ENCODE results near the gene TMEM252.
A peak's percentile ranks its signal among the peaks of the same experiment; 100 is the strongest.

Gene TMEM252

DNA sequence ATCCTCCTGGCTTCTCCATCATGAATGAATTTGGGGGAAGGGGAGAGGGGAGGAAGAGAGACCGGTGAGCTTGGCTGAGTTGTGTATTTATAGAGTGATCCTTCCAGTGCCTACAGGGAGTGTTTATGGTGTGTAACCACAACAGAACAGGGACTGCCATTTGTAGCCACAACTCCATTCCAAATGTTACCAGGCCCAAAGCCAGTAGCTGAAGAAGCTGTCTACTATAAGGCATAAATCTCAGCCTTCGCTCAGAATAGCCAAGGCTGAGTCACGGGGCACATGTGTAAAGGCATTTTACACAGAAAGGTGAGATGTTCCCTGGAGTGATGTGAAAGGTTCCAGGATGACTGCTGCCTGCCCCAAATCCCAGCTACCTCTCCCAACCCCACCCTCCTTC is 2.5 kb downstream of the TMEM252 start:
- TF ChIP-seq POLR2AphosphoS5 (IDR thresholded peaks at IDR 0.05; ENCODE audit: low read depth, low read length) (no peak), TAF1 (IDR thresholded peaks at IDR 0.05; ENCODE audit: borderline replicate concordance, low read depth, low read length) (no peak), POLR2A (IDR thresholded peaks at IDR 0.05; ENCODE audit: low read depth, low read length) (no peak)
- no peak for FAIRE-seq
- no peak for DNase-seq (ENCODE audit: insufficient read length)

DNA sequence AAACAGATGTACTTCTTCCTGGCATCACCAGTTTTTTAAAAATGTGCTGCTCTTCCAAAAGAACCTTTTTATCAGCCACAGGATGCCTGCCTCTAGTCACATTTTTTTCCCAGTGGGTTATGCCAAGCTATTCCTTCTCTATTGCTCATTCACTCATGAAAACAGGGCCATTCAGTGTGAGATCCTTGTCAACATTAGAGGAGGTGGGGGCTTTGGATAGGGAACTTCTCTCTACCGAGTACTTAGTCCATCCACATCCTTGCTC is 3.1 kb downstream of the TMEM252 start:
- TF ChIP-seq POLR2A (IDR thresholded peaks at IDR 0.05; ENCODE audit: low read depth, low read length) = no peak
- TF ChIP-seq TAF1 (IDR thresholded peaks at IDR 0.05; ENCODE audit: borderline replicate concordance, low read depth, low read length) = no peak
- TF ChIP-seq POLR2AphosphoS5 (IDR thresholded peaks at IDR 0.05; ENCODE audit: low read depth, low read length) = no peak
- FAIRE-seq (no peak), DNase-seq (ENCODE audit: insufficient read length) (no peak)

DNA sequence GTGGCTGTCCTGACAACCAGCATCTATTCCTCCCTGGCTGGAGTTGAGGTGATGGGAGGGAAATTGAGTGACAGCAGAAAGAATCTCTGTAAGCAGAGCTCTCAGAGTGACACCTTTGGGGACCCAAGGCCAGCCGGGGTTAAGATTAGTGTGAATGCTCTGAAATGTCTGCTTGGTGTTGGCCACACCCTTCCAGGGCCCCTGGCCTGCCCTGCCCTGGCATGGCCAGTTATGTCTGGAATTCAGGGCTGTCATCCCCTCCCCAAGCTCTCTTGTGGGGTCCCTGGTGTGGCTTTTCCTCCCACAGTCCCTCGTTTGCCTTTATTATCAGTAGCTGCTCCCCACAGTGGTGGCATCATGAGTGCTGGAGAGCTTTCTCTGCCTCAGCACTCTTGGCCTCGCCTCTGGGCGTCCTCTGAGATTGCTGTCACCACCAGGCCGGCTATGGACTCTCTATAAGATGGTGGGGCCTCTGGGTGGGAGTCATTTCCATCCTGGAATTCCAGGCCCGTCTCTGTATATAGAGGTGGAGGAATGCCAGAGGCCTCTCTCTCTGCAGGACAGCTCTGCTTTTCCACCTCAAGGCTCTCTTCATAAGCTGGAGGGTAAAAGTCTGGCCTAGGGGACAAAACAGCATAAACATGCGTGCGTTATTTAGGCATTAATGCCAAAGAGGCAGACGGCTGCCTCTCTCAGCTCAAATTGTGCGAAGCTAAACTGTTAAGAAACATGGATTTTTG is 3.6 kb downstream of the TMEM252 start:
- DNase-seq (ENCODE audit: insufficient read length) (no peak), FAIRE-seq (no peak)
- no peak for TF ChIP-seq TAF1 (IDR thresholded peaks at IDR 0.05; ENCODE audit: borderline replicate concordance, low read depth, low read length)
- no peak for TF ChIP-seq POLR2AphosphoS5 (IDR thresholded peaks at IDR 0.05; ENCODE audit: low read depth, low read length)
- TF ChIP-seq POLR2A (IDR thresholded peaks at IDR 0.05; ENCODE audit: low read depth, low read length) = no peak

DNA sequence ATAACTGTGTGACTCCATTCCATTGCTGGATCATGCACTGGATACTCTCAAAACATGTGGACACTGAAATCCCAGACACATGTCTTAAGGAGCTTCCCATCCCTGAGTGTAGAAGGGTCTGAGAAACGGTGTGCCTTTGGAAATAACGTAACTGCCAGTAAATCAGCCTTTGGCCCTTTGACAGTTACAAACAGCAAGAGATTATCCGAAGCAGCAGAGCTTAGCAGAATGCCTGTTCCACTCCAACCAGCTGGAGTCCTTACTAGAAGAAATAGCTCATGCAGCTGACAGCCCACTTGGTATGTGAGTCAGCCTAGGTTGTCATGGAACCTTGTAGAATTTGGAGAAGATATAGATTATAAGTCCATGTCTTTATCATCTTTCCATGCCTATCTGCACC is 7.0 kb downstream of the TMEM252 start:
- DNase-seq (ENCODE audit: insufficient read length) = no peak

DNA sequence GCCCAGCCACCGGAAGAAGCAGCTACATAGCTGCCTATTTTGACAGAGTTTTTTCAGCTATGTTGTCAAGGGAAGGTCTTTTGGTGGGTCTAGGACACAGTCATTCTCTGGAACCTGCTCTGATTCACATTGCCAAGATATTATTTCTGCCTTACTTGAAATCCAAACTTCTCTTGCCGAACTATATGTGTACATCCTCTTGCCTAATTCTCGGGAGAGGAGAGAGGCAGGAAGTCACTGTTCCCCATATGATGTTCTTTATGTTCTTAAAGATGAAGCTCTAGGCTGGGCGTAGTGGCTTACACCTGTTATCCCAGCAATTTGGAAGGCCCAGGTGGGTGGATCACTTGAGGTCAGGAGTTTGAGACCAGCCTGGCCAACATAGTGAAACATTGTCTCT is 8.6 kb downstream of the TMEM252 start:
- no peak for FAIRE-seq
- TF ChIP-seq TAF1 (IDR thresholded peaks at IDR 0.05; ENCODE audit: borderline replicate concordance, low read depth, low read length) = no peak
- no peak for TF ChIP-seq POLR2AphosphoS5 (IDR thresholded peaks at IDR 0.05; ENCODE audit: low read depth, low read length)
- no peak for TF ChIP-seq POLR2A (IDR thresholded peaks at IDR 0.05; ENCODE audit: low read depth, low read length)
- DNase-seq (ENCODE audit: insufficient read length) = no peak

More for the DNA sequence above, 7.0 kb downstream of the TMEM252 start:
- FAIRE-seq = peak; percentile 5
- no peak for TF ChIP-seq TAF1 (IDR thresholded peaks at IDR 0.05; ENCODE audit: borderline replicate concordance, low read depth, low read length)
- TF ChIP-seq POLR2A (IDR thresholded peaks at IDR 0.05; ENCODE audit: low read depth, low read length) = no peak
- TF ChIP-seq POLR2AphosphoS5 (IDR thresholded peaks at IDR 0.05; ENCODE audit: low read depth, low read length) = no peak

DNA sequence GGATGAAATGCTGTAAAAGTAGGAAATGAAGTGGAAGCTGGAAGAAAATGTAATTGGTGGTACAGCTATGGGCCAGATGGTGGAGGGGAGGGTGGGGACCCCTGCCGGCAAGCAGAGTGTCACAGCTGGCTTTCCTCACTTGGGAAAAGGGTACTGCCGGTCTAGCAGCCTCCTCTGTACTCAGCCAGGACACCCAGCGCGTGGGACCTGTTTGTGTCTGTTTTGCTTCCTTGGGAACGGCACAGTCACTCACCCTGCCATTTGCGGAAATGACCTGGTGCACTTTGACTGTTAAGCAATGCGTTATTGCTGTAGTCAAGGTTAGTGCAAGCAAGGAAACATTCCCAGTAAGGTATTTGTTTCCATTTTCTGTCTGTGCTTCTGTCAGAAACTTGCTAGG is 10.1 kb downstream of the TMEM252 start:
- DNase-seq (ENCODE audit: insufficient read length) = no peak
- no peak for FAIRE-seq
- TF ChIP-seq POLR2AphosphoS5 (IDR thresholded peaks at IDR 0.05; ENCODE audit: low read depth, low read length) = no peak

DNA sequence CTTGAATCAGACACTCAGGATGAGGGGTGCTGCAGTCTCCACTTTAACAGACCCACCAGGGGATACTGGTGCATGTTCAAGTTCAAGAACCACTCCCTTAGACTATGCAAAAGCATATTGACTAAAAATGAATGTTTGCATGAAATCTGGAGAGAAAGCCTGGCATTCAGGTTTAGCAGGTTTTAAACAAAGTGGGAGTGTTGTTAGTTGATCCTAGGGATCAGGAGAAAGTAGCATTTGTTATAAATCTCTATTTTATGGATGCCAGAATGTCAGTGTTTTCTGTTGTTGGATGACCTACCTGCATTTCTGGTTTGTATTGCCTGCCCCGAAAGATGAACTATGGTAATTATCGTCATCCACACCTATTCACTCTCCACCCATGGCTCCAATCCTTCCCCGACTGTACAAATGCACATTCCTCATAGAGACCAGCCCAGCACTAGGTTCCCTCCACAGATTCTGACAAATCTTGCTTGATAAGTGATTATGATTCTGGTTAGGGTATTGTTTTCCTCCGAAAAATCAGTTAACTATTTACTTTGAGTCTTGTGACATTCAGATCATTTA is 17.2 kb downstream of the TMEM252 start:
- TF ChIP-seq TAF1 (IDR thresholded peaks at IDR 0.05; ENCODE audit: borderline replicate concordance, low read depth, low read length) (no peak), POLR2AphosphoS5 (IDR thresholded peaks at IDR 0.05; ENCODE audit: low read depth, low read length) (no peak), POLR2A (IDR thresholded peaks at IDR 0.05; ENCODE audit: low read depth, low read length) (no peak)
- no peak for FAIRE-seq
- no peak for DNase-seq (ENCODE audit: insufficient read length)

DNA sequence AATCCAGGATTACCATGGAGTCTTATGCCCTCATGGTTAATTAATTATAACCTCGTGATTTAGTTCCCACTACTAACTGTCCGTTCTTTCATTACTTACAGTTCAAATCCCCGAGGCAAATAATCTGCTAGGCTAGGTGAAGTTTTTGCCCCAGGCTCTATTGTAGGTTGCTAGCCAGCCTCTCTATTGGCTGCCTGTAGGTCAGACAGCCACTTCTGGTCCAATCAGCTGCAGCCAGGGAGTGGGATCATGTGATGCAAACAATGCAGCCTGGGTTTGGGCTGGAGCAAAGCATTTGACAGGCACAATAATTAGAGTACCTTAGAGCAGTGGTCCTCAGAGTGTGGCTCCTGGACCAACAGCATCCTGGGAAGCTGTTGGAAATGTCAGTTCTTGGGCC is 17.7 kb downstream of the TMEM252 start:
- FAIRE-seq = no peak
- no peak for TF ChIP-seq TAF1 (IDR thresholded peaks at IDR 0.05; ENCODE audit: borderline replicate concordance, low read depth, low read length)
- TF ChIP-seq POLR2AphosphoS5 (IDR thresholded peaks at IDR 0.05; ENCODE audit: low read depth, low read length) = no peak
- no peak for TF ChIP-seq POLR2A (IDR thresholded peaks at IDR 0.05; ENCODE audit: low read depth, low read length)

DNA sequence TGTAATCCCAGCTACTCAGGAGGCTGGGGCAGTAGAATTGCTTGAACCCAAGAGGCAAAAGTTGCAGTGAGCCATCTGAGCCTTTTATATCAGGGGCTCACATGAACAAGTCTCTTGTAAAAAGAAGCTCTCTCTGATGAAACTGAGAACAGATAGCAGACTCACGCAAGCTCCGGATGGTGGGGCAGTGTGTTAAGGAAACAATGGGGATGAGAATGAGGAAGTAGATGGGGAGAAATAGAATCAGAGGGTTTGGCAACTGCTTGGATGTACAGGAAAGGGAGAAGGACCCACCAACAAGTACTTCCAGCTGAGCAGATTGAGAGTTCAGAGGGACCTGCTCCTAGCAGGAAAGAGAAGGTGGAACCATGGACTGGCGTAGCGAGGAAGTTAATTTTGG is 18.6 kb downstream of the TMEM252 start:
- TF ChIP-seq POLR2A (IDR thresholded peaks at IDR 0.05; ENCODE audit: low read depth, low read length) = no peak
- TF ChIP-seq TAF1 (IDR thresholded peaks at IDR 0.05; ENCODE audit: borderline replicate concordance, low read depth, low read length) = no peak
- FAIRE-seq = no peak

More for the DNA sequence above, 17.7 kb downstream of the TMEM252 start:
- DNase-seq (ENCODE audit: insufficient read length) = no peak

DNA sequence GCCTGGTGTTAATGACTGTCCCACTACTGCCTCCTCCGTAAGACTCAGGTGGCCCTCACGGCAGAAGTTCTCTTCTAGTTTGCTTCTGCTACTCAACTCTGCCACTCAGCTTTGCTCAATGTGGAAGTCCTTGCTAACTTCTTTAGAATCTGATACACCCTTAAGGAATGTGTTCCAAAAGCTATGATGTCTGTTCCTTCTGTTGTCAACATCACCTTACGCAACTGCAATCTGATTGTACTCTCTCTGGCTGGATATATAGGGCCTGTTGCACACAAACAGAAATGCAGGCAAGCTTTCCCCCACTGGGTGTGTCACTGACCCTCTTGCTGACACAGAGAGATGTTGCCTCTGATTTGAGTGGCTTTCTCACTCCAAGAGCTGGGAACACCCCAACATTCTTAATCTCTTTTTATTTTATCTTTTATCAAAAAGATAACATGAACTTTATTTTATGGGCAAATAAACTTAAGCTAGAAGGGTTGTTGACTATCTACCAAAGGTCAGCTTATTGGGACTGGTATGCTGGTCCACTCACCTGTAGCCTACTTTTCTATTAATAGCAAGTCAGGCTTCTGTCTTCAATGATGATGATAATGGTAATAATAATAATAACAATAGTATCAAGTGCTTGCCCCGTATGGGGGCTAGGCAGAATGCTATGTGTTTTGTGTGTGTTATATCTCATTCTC is 25.2 kb downstream of the TMEM252 start:
- DNase-seq (ENCODE audit: insufficient read length) (no peak), FAIRE-seq (no peak)

More for the DNA sequence above, 18.6 kb downstream of the TMEM252 start:
- no peak for DNase-seq (ENCODE audit: insufficient read length)

DNA sequence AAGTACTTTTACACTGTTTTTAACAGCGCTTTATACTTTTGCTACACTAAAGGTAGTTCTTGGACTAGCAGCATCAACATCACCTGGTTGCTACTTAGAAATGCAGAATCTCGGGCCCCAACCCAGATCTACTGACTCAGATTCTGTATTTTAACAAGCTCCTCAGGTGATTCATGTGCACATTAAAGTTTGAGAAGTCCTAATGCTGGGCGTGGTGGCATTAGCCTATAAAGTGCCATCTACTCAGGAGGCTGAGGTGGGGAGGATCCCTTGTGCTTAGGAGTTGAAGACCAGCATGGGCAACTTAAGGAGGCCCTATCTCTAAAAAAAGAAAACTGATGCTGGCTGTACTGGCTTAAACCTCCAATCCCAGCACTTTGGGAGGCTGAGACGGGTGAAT is 26.7 kb downstream of the TMEM252 start:
- TF ChIP-seq TAF1 (IDR thresholded peaks at IDR 0.05; ENCODE audit: borderline replicate concordance, low read depth, low read length) (no peak), POLR2AphosphoS5 (IDR thresholded peaks at IDR 0.05; ENCODE audit: low read depth, low read length) (no peak), POLR2A (IDR thresholded peaks at IDR 0.05; ENCODE audit: low read depth, low read length) (no peak)
- FAIRE-seq = no peak
- DNase-seq (ENCODE audit: insufficient read length) = no peak

More for the DNA sequence above, 25.2 kb downstream of the TMEM252 start:
- TF ChIP-seq POLR2A (IDR thresholded peaks at IDR 0.05; ENCODE audit: low read depth, low read length) (no peak), TAF1 (IDR thresholded peaks at IDR 0.05; ENCODE audit: borderline replicate concordance, low read depth, low read length) (no peak), POLR2AphosphoS5 (IDR thresholded peaks at IDR 0.05; ENCODE audit: low read depth, low read length) (no peak)

DNA sequence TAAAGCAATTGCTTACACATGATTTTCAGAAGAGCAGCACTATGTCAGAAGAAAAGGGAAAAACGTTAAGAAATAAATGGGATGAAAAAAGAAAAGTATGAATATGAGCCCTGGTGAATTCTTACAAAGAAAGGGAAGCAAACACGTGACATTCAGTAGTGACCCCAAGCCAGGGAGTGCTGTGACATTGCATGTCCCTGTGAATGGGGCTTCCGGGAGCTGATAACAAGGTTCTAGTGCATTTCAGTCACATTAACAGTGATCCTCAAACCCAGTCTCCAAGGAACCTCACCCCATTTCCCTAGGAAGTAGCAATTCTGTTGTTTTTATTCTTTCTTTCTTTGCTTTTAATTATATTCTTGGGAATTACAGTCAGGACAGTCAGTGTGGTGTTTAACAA is 27.3 kb downstream of the TMEM252 start:
- no peak for DNase-seq (ENCODE audit: insufficient read length)
- FAIRE-seq = no peak
- no peak for TF ChIP-seq TAF1 (IDR thresholded peaks at IDR 0.05; ENCODE audit: borderline replicate concordance, low read depth, low read length)
- TF ChIP-seq POLR2AphosphoS5 (IDR thresholded peaks at IDR 0.05; ENCODE audit: low read depth, low read length) = no peak

All from GM12892 (cell line).